ENCODE results near the gene TRIM2. TPM values are rescaled to one million over a fixed set of nuclear protein-coding genes. Genes with fewer than 3 reads are reported as not detected.

The TRIM2 gene
- total RNA-seq, 8 experiments from 2014 or later: 41.9 to 184 (median 133) TPM

DNA sequence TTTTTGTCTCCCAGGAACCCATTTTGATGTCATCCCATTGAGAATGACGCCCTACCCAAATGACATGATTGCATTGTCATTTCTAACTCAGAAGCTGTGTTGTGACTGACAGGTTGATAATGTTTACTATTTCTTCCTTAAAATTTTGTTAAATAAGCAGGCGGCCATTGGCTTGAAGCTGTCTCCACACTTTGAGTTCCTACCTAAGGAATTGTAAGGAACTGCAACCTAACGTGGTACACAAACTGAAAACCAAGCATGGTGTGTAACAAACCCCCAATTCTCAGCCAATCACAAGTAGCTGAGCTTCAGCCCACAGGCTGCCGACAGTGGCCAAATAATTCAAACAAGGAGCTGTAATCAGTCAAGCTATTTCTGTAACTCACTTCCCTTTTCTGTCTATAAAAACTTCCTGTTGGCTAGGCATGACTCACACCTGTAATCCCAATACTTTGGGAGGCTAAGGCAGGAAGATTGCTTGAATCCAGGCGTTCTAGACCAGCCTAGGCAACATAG, 137.4 kb downstream of the TRIM2 start:
- ATAC-seq (replicated peaks in 6 of 8): no peak
- Histone ChIP-seq H3K27ac (no peak overlapping the region), H3K4me1 (replicated peaks in 1 of 2) (no peaks in the 10 kb centered on the region), H3K4me3 (no peak overlapping the region)
- in situ Hi-C loops (cut with MboI; ENCODE audit: low pct_unique_long_range_greater_than_20kb in 2 of 9, low sequenced_read_pairs in 9 of 9, unreplicated experiment in 9 of 9): loop anchor here in 2 of 9 experiments (10.0 kb wide), 1 partner anchor 233 kb away; no protein-coding TSS in a partner anchor
- 34 to 100% (median 83%) methylated on average over 1 to 4 of the region's 5 CpGs; no CpG with 5 or more reads in 1 of the 10 experiments for WGBS, 10 experiments

DNA sequence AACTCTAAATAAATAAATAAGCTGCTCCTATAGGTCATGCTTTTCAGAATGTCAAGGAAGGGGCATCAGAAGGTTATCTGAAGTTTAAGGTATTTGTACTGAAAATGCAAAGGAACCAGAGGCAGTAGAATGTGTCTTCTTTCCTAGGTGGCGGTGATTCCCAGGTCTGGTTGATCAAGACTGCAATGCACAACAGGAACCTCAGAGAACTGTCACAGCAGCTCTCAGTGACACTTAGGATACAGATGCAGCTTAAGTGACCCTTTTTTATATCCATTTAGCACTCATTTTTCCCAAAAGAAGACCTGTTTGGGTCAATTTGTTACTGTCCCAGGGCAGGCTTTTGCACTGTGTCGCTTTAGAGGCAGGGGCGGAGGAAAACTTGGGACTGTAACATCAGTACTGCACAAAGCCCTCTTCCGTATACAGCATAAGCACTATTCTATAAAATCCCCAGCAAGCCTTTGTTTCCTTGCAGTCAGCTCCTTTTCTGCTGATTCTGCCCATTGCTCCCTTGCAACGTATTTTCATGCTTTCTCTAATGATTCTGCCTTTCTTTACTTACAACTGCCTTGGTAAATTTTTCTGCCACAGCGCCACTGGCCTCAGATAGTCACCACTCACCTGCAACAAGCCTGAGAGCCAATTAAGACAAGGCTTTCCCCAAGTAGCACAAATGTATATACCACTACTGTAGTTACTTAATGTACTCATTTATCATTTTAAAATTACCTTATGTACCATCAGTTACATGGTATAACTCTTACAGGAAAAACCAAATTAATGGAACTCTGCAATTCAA, 138.7 kb downstream of the TRIM2 start:
- H3K4me3 ChIP-seq: no peak overlapping the region
- in situ Hi-C loops (cut with MboI; ENCODE audit: low pct_unique_long_range_greater_than_20kb in 2 of 9, low sequenced_read_pairs in 9 of 9, unreplicated experiment in 9 of 9): loop anchor here in 2 of 9 experiments (10.0 kb wide), 1 partner anchor 232 kb away; no protein-coding TSS in a partner anchor
- no peak overlapping the region for H3K27ac ChIP-seq
- no peaks in the 10 kb centered on the region for H3K4me1 ChIP-seq (replicated peaks in 1 of 2)
- ATAC-seq (replicated peaks in 6 of 8): no peak
- 80 to 100% (median 92%) methylated on average over 1 to 6 of the region's 6 CpGs; no CpG with 5 or more reads in 1 of the 10 experiments for WGBS, 10 experiments

DNA sequence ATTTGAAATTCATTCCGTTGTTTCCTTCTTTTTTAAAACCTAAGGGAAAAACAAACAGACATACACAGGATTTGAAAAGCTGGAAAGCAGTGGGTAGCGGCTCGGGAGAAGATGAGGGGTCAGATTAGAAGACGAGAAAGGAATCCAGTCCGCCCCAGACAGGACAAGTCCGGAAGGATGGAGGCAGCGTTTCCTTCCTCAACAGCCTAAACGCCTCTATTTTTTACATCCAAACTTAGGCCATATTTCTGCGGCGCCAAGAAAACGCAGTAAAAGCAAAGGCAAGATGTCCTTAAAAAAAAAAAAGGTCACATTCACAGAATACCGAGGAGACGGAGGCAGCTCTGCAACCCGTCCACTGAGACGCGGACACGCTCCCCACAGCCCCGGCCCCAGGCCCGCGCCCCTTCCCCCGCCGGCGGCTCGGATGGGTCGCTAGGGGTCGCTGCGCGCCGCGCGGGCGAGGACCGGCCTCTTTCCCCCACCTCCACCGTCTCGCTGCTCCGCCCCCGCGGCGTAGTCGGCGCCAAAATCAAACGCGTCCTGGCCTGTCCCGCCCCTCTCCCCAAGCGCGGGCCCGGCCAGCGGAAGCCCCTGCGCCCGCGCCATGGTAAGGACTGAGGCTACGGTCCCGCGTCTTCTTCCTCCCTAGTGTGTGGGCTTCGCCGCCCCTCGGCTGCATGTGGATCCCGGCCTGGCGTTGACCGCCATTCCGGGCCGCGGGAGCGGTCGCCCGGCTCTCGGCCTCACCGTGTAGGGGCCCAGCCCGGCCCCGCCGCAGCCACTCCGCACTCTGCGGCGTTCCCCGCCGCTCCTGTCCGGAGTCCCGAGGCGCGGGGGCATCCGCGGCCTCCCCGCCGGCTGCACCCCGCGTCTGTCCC, 140.1 kb downstream of the TRIM2 start, which contains the start of gene MND1:
MND1 (plus strand) TSS at position 558 of the 881 bp plus-strand sequence; CDS start at position 608, 50 bp downstream.
- H3K4me1 ChIP-seq (replicated peaks in 1 of 2): no peaks in the 10 kb centered on the region
- in situ Hi-C loops (cut with MboI; ENCODE audit: low pct_unique_long_range_greater_than_20kb in 2 of 9, low sequenced_read_pairs in 9 of 9, unreplicated experiment in 9 of 9): loop anchor here in 2 of 9 experiments (10.0 kb wide), 1 partner anchor 230 kb away; no protein-coding TSS in a partner anchor
- ATAC-seq (replicated peaks in 6 of 8): peak; percentile 82 to 96 (median 91)
- peak within 1 kb of the TSS; percentile 57 to 78 (median 66) for H3K4me3 ChIP-seq
- peak within 1 kb of the TSS in 1 of 2 donors; percentile 14 for H3K27ac ChIP-seq
- whole genome bisulfite sequencing, 10 experiments: 0 to 39% (median 17%) methylated on average over 1 to 16 of the region's 86 CpGs; no CpG with 5 or more reads in 2 of the 10 experiments

DNA sequence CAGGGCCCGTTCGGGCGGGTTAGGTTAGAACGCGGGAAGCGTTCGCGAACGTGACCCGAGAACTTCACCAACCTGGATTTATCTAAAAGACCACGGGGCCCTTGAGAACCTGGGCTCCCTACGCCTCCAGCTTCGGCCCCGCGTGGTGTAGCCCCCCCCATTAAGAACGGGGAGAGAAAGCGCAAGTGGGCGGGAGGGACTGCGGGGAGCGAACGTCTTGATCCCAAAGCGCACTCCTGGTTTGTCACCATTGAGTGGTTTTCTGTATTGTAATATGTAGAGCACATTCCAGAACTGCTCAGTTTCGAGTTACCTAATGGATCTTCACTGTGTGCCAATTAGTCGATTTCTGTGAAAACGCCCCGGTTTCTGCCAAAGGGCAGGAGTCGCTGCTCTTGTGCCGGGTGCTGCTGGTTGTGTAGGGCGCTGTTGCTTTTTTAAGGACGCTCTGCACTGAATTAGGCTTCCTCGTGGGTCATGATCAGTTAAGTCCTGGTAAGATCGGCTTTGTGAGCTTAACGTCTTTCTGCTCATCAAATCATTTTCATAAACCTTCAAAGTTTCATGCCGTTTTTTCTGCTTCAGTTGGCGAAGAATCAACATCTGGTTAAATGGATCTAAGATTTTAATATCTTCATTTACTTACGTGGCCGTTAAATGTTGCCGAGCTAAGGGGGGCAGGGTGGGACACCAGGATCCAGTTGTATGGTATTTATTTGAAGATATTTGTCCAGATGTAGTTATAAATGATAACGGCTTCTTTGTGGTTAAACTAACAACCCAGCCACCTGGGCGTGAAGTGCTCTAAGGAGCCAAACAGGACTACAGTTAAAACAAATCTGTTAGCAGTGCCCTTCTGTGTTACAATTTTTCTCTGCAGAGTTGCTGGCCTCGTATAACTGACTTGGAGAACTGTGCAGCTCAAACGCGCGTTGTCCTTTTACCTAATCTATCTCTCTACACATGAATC, 141.1 kb downstream of the TRIM2 start:
- in situ Hi-C loops (cut with MboI; ENCODE audit: low pct_unique_long_range_greater_than_20kb in 2 of 9, low sequenced_read_pairs in 9 of 9, unreplicated experiment in 9 of 9): loop anchor here in 2 of 9 experiments (10.0 kb wide), 1 partner anchor 230 kb away; no protein-coding TSS in a partner anchor
- H3K4me3 ChIP-seq: peak overlapping the region; percentile 57 to 78 (median 66)
- ATAC-seq (replicated peaks in 6 of 8): peak; percentile 29 to 59 (median 46)
- peak overlapping the region in 1 of 2 donors; percentile 14 for H3K27ac ChIP-seq
- 0 to 8% (median 1%) methylated on average over 3 to 14 of the region's 44 CpGs for WGBS, 10 experiments
- no peaks in the 10 kb centered on the region for H3K4me1 ChIP-seq (replicated peaks in 1 of 2)

DNA sequence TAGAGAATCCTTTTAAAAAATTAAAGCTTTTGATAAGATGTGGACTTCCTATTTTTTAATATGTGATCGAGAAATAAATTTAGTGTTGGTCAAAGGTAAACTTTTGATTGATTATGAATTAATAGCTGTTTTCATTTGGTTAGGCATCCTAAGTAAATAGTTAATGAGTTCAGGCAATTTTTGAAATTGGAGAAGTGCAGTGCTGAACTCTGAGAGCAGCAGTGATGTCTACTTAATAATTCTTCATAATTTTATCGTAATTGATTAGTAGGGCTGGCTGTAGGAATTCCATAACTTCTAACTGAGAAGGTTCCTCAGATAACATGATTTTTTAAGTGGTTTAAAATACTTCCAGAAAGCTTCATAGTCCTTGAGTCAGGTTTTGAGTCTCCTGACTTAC, 141.8 kb downstream of the TRIM2 start:
- WGBS, 10 experiments: 0 to 73% (median 41%) methylated on average over 1 to 2 of the region's 2 CpGs; no CpG with 5 or more reads in 1 of the 10 experiments
- in situ Hi-C loops (cut with MboI; ENCODE audit: low pct_unique_long_range_greater_than_20kb in 2 of 9, low sequenced_read_pairs in 9 of 9, unreplicated experiment in 9 of 9): loop anchor here in 2 of 9 experiments (10.0 kb wide), 1 partner anchor 229 kb away; no protein-coding TSS in a partner anchor
- no peak for ATAC-seq (replicated peaks in 6 of 8)
- H3K4me3 ChIP-seq: peak overlapping the region in 4 of 5 donors; percentile 57 to 78 (median 64)
- no peaks in the 10 kb centered on the region for H3K4me1 ChIP-seq (replicated peaks in 1 of 2)
- H3K27ac ChIP-seq: no peak overlapping the region

- in situ Hi-C loops (cut with MboI; ENCODE audit: low pct_unique_long_range_greater_than_20kb in 2 of 9, low sequenced_read_pairs in 9 of 9, unreplicated experiment in 9 of 9): loop anchor here in 2 of 9 experiments (10.0 kb wide), 1 partner anchor 228 kb away; no protein-coding TSS in a partner anchor
- Histone ChIP-seq H3K27ac (no peak overlapping the region), H3K4me1 (replicated peaks in 1 of 2) (no peaks in the 10 kb centered on the region), H3K4me3 (no peak overlapping the region)
- ATAC-seq (replicated peaks in 6 of 8): no peak
- WGBS, 10 experiments: 28 to 100% (median 60%) methylated on average over 1 to 5 of the region's 5 CpGs; no CpG with 5 or more reads in 1 of the 10 experiments
Observed at GRCh38 chr4:153346563-153346962, 142.3 kb downstream of the TRIM2 start.

- H3K4me3 ChIP-seq: no peak overlapping the region
- no peak for ATAC-seq (replicated peaks in 6 of 8)
- in situ Hi-C loops (cut with MboI; ENCODE audit: low pct_unique_long_range_greater_than_20kb in 2 of 9, low sequenced_read_pairs in 9 of 9, unreplicated experiment in 9 of 9): loop anchor here in 2 of 9 experiments (10.0 kb wide), 1 partner anchor 228 kb away; no protein-coding TSS in a partner anchor
Observed at GRCh38 chr4:153347117-153347516, 142.9 kb downstream of the TRIM2 start.

DNA sequence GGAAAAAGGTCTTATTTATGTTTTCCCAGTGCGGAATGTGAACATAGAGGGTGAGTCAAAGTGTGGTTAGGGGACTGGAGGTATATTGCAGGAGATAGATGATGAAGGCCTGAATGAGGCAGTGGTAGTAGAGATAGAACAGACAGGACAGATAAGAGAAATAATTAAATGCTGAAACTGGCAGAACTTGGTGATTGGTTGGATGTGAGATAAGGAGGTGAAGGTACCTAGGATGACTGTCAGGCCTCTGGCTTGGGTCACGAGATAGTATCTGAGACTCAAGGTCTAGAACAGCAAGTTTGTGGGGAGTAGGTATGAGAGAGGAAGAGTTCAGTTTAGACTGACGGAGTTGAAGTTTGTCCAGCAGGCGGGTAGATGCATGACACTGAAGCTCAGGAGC, 143.8 kb downstream of the TRIM2 start:
- no peak overlapping the region for H3K4me3 ChIP-seq
- H3K4me1 ChIP-seq (replicated peaks in 1 of 2): no peaks in the 10 kb centered on the region
- no peak overlapping the region for H3K27ac ChIP-seq
- ATAC-seq (replicated peaks in 6 of 8): no peak
- WGBS, 10 experiments: 88 to 100% (median 99%) methylated on average over 2 to 4 of the region's 4 CpGs
- in situ Hi-C loops (cut with MboI; ENCODE audit: low pct_unique_long_range_greater_than_20kb in 2 of 9, low sequenced_read_pairs in 9 of 9, unreplicated experiment in 9 of 9): loop anchor here in 2 of 9 experiments (10.0 kb wide), 1 partner anchor 227 kb away; no protein-coding TSS in a partner anchor

More at GRCh38 chr4:153347117-153347516, 142.9 kb downstream of the TRIM2 start:
- Histone ChIP-seq H3K27ac (no peak overlapping the region), H3K4me1 (replicated peaks in 1 of 2) (no peaks in the 10 kb centered on the region)

- no peak overlapping the region for H3K4me3 ChIP-seq
- H3K27ac ChIP-seq: no peak overlapping the region
- WGBS, 10 experiments: 78 to 100% (median 92%) methylated on average over 1 of the region's 1 CpG; no CpG with 5 or more reads in 1 of the 10 experiments
- no peaks in the 10 kb centered on the region for H3K4me1 ChIP-seq (replicated peaks in 1 of 2)
- ATAC-seq (replicated peaks in 6 of 8): no peak
- in situ Hi-C loops (cut with MboI; ENCODE audit: low pct_unique_long_range_greater_than_20kb in 2 of 9, low sequenced_read_pairs in 9 of 9, unreplicated experiment in 9 of 9): loop anchor here in 2 of 9 experiments (10.0 kb wide), 1 partner anchor 225 kb away; no protein-coding TSS in a partner anchor
Observed at GRCh38 chr4:153349206-153349805, 145.1 kb downstream of the TRIM2 start.

- Histone ChIP-seq H3K4me1 (replicated peaks in 1 of 2) (no peaks in the 10 kb centered on the region), H3K27ac (no peak overlapping the region), H3K4me3 (no peak overlapping the region)
- ATAC-seq (replicated peaks in 6 of 8): peak in 2 of 8 experiments; percentile 36 to 52
- WGBS, 10 experiments: 67 to 100% (median 96%) methylated on average over 1 to 3 of the region's 3 CpGs; no CpG with 5 or more reads in 3 of the 10 experiments
- in situ Hi-C loops (cut with MboI; ENCODE audit: low pct_unique_long_range_greater_than_20kb in 2 of 9, low sequenced_read_pairs in 9 of 9, unreplicated experiment in 9 of 9): loop anchor here in 3 of 9 experiments (25.0 kb wide), 2 partner anchors 200 to 225 kb away; no protein-coding TSS in a partner anchor
Observed at GRCh38 chr4:153362184-153362583, 157.9 kb downstream of the TRIM2 start.

- no peak for ATAC-seq (replicated peaks in 6 of 8)
- H3K27ac ChIP-seq: no peak overlapping the region
- in situ Hi-C loops (cut with MboI; ENCODE audit: low pct_unique_long_range_greater_than_20kb in 2 of 9, low sequenced_read_pairs in 9 of 9, unreplicated experiment in 9 of 9): loop anchor here in 3 of 9 experiments (25.0 kb wide), 2 partner anchors 198 to 223 kb away; no protein-coding TSS in a partner anchor
- H3K4me1 ChIP-seq (replicated peaks in 1 of 2): no peaks in the 10 kb centered on the region
- whole genome bisulfite sequencing, 10 experiments: 100% methylated on average over 2 to 4 of the region's 4 CpGs; no CpG with 5 or more reads in 5 of the 10 experiments
- no peak overlapping the region for H3K4me3 ChIP-seq
Observed at GRCh38 chr4:153364061-153364460, 159.8 kb downstream of the TRIM2 start.

Data from motor neuron (in vitro differentiated cells).